GM20431 (cell line): ENCODE data around the gene SCO2.

Source experiments
- in situ Hi-C: fragments of 300-500 bp; cut with MseI, MboI; formaldehyde crosslinking; loops from one replicate; pipeline ENCODE4 v1.15.0; 2020; ENCODE audit warnings: low sequenced_read_pairs; ENCODE audit not compliant: unreplicated experiment

The SCO2 gene

GRCh38 chr22:50532824-50533796 lies 7.7 kb upstream of the SCO2 start:
- in situ Hi-C loops, result no loop called here

GRCh38 chr22:50531962-50532674 lies 6.7 kb upstream of the SCO2 start:
- in situ Hi-C loops, result no loop called here

- in situ Hi-C loops, result no loop called here
Measured at GRCh38 chr22:50531546-50531961, 6.2 kb upstream of the SCO2 start.

- in situ Hi-C loops, result no loop called here
Measured at GRCh38 chr22:50530877-50531545, 5.6 kb upstream of the SCO2 start.

- in situ Hi-C loops, result no loop called here
Measured at GRCh38 chr22:50530580-50530876, 5.1 kb upstream of the SCO2 start.

- in situ Hi-C loops, result no loop called here
Measured at GRCh38 chr22:50529897-50530579, 4.6 kb upstream of the SCO2 start, which contains the start of gene TYMP. TSS of gene TYMP (minus strand) at chr22:50530012. CDS start at chr22:50529709, 303 bp downstream.

- in situ Hi-C loops, result no loop called here
Measured at GRCh38 chr22:50529416-50529896, 4.1 kb upstream of the SCO2 start.

- in situ Hi-C loops, result no loop called here
Measured at GRCh38 chr22:50528682-50529415, 3.5 kb upstream of the SCO2 start.

GRCh38 chr22:50527921-50528681 lies 2.7 kb upstream of the SCO2 start:
- in situ Hi-C loops, result no loop called here

- in situ Hi-C loops, result no loop called here
Measured at GRCh38 chr22:50526834-50527801, 1.7 kb upstream of the SCO2 start.

GRCh38 chr22:50526108-50526833 lies 873 bp upstream of the SCO2 start:
- in situ Hi-C loops, result no loop called here

- in situ Hi-C loops, result no loop called here
Measured at GRCh38 chr22:50525858-50526107, 385 bp upstream of the SCO2 start.

- in situ Hi-C loops, result no loop called here
Measured at GRCh38 chr22:50524676-50525103, 708 bp downstream of the SCO2 start.

- in situ Hi-C loops, result no loop called here
Measured at GRCh38 chr22:50523806-50524675, 1.4 kb downstream of the SCO2 start.

GRCh38 chr22:50523458-50523805 lies 2.0 kb downstream of the SCO2 start:
- in situ Hi-C loops, result no loop called here

GRCh38 chr22:50522806-50523438 lies 2.5 kb downstream of the SCO2 start:
- in situ Hi-C loops, result no loop called here
